BLaER1 (cell line): Measurements from ENCODE around the gene PRMT1.

Experiments used
- H3K27ac ChIP-seq: shearing (Covaris generic); formaldehyde crosslinking; 2 replicates; pipeline ENCODE4 v1.8.1; 2022
- H3K27me3 ChIP-seq: shearing (Covaris generic); formaldehyde crosslinking; 2 replicates; pipeline ENCODE4 v1.8.1; 2022
- H3K36me3 ChIP-seq: shearing (Covaris generic); formaldehyde crosslinking; 2 replicates; pipeline ENCODE4 v1.8.1; 2022
- H3K4me1 ChIP-seq: shearing (Covaris generic); formaldehyde crosslinking; 2 replicates; pipeline ENCODE4 v1.8.1; 2022
- H3K4me2 ChIP-seq: shearing (Covaris generic); formaldehyde crosslinking; 2 replicates; pipeline ENCODE4 v1.8.1; 2022
- H3K4me3 ChIP-seq: shearing (Covaris generic); formaldehyde crosslinking; 2 replicates; pipeline ENCODE4 v1.8.1; 2022
- H3K9ac ChIP-seq: shearing (Covaris generic); formaldehyde crosslinking; 2 replicates; pipeline ENCODE4 v1.8.1; 2022
- H3K9me3 ChIP-seq: shearing (Covaris generic); formaldehyde crosslinking; 2 replicates; pipeline ENCODE4 v1.8.1; 2022
- H4K20me1 ChIP-seq: shearing (Covaris generic); formaldehyde crosslinking; 2 replicates; pipeline ENCODE4 v1.8.1; 2022
- Cebpa-rat ChIP-seq: shearing (Covaris generic); IDR thresholded peaks from 2 replicates; pipeline ENCODE4 v1.8.1; 2022

Gene PRMT1

DNA sequence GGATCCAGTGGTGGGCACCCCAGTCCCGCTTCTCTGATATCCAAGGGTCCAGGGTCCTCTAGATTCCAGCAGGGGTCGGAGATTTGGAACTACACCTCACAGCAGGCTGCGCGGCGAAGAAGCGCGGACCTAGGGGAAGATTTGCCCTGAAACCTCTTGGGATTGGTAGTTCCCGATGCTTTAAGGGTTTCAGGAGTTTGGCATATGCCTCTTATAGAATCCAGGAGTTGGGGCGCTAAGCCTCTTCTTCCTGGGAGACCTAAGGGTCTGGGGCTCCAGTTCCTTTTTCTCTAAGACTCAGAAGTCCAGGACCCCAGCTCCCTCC is 11.0 kb upstream of the PRMT1 start:
- Histone ChIP-seq H3K9ac (peak overlapping the region; percentile 93), H3K27me3 (no peaks in the 10 kb centered on the region), H3K36me3 (peaks cover 61% of the 10 kb centered on the region), H3K4me2 (peak overlapping the region; percentile 99), H4K20me1 (peaks cover 40% of the 10 kb centered on the region), H3K27ac (peak overlapping the region; percentile 82), H3K4me3 (peak overlapping the region; percentile 72), H3K9me3 (no peaks in the 10 kb centered on the region), H3K4me1 (peaks cover 27% of the 10 kb centered on the region)
- no peak for TF ChIP-seq Cebpa-rat

DNA sequence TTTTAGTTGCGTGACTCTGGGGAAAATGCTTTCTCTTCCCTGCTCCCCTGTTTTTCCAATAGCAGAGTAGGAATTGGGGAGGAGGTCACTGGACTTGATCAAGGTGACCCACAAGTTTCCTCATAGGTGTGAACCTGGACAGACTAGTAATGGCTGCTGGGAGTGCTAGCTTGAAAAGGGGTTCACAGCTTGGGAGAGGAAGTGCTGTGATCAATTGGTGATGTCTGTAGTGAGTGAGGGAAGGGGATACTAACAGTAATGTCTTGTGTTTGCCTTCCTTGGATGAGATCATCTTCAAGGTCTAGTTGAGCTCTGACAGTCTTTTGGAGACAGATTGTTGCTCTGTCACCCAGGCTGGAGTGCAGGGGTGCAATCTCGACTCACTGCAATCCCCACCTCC is 9.6 kb upstream of the PRMT1 start:
- Histone ChIP-seq H3K9me3 (no peaks in the 10 kb centered on the region), H3K4me3 (no peak overlapping the region), H3K4me1 (peaks cover 38% of the 10 kb centered on the region), H3K27ac (no peak overlapping the region), H4K20me1 (peaks cover 26% of the 10 kb centered on the region), H3K4me2 (peak overlapping the region; percentile 99), H3K36me3 (peaks cover 54% of the 10 kb centered on the region), H3K27me3 (no peaks in the 10 kb centered on the region), H3K9ac (peak overlapping the region; percentile 93; the same call in 1 of the 2 replicates)
- TF ChIP-seq Cebpa-rat = no peak

DNA sequence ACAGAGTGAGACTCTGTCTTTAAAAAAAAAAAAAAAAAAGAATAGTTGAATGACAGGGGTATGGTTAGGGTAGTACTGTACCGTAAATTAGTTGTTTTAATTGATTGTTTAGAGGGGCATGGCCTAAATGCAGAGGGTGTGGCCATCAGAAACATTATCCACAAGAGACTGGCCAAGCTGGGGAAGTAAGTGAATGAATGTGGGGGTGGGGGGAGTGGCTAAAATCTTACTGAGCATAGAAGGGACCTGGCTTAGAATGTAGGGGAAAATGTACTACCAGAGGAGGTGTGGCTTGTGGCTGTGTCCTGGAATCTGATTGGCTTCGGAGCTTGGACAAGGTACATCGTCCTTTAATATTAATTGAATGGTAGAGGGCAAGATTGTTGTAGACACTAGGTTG is 7.6 kb upstream of the PRMT1 start:
- peaks cover 53% of the 10 kb centered on the region for H3K36me3 ChIP-seq
- TF ChIP-seq Cebpa-rat = no peak

DNA sequence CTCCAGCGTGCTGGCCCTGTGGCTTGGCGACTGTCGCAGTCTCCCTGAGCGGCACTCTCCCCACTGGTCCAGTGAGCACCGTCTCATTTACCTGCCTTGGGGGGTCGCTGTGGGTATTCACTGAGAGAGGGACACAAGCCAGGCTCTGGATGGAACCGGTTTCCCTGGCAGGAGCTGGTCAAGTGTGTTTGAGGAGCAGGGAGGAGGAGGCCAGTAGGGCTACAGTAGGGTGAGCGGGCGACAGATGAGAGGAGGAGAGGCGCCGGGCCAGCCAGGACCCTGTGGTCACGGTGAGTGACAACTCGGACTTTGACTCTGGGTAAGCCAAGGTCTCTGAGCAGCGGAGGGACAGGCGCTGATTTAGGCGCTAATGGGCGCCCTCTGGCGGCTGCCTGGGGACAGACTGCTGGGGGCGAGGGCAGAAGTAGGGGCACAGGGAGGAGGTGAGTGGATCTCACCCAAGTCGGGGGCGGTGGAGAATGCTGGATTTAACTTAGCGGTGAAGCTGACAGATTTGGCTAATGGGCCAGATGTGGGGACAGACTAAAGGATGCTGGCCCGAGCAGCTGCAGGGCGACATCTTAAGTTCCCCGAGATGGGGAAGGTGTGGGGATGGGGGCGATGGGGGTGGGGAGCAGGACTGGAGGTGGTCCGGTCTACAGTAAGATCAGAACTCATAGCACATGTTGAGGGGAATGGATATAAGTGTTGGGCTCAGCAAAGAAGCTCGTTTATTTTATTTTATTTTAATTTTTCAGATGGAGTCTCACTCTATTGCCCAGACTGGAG is 4.7 kb upstream of the PRMT1 start:
- Histone ChIP-seq H3K4me2 (peak overlapping the region; percentile 54), H3K4me1 (peaks cover 44% of the 10 kb centered on the region), H3K27ac (peak overlapping the region; percentile 51; the same call in 1 of the 2 replicates), H3K9me3 (no peaks in the 10 kb centered on the region), H3K36me3 (peaks cover 50% of the 10 kb centered on the region), H3K27me3 (no peaks in the 10 kb centered on the region), H3K4me3 (no peak overlapping the region), H4K20me1 (no peaks in the 10 kb centered on the region), H3K9ac (peak overlapping the region; percentile 51; the same call in 1 of the 2 replicates)
- no peak for TF ChIP-seq Cebpa-rat

More for the DNA sequence above, 7.6 kb upstream of the PRMT1 start:
- Histone ChIP-seq H3K4me2 (no peak overlapping the region), H4K20me1 (peaks cover 8% of the 10 kb centered on the region), H3K4me1 (peaks cover 39% of the 10 kb centered on the region), H3K9ac (no peak overlapping the region), H3K27ac (no peak overlapping the region), H3K9me3 (no peaks in the 10 kb centered on the region), H3K27me3 (no peaks in the 10 kb centered on the region), H3K4me3 (no peak overlapping the region)

DNA sequence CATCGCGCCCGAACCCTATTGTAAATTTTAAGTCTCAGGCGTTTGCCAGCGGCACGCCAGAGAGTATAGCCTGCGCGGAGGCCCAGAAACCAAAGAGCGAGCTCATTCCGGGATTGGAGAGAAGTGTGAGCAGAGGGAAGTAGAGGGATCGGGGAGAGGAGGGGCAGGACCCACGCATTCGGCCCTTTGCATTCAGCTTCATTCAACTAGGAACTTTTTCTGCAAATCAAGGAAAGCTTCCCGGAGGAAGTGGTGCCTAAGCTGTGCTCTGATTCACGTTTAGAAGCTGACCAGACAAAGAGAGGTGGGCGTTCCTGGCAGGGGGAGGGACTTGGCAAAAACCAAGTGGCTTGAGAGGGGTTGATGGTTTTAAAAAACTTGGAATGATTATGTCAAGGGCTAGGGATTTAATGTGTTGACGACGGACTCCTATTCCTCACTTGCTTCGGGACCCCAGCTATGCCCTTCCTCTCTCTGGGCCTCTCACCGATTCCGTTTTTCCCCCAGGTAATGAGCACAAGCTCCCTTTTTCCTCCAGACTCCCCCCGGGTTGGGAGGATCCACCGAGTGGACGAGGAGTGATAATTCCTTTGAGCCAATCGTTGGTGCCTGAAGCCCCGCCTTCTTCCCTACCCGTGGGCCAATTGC is 811 bp upstream of the PRMT1 start:
- peak overlapping the region; percentile 97 for H3K9ac ChIP-seq
- H3K4me3 ChIP-seq = peak overlapping the region; percentile 63
- no peak for TF ChIP-seq Cebpa-rat
- peaks cover 20% of the 10 kb centered on the region for H3K36me3 ChIP-seq
- peak overlapping the region; percentile 73 for H3K4me2 ChIP-seq
- H3K27me3 ChIP-seq = no peaks in the 10 kb centered on the region
- H3K9me3 ChIP-seq = no peaks in the 10 kb centered on the region
- H4K20me1 ChIP-seq = peaks cover 37% of the 10 kb centered on the region
- H3K27ac ChIP-seq = peak overlapping the region; percentile 100
- H3K4me1 ChIP-seq = peaks cover 73% of the 10 kb centered on the region

DNA sequence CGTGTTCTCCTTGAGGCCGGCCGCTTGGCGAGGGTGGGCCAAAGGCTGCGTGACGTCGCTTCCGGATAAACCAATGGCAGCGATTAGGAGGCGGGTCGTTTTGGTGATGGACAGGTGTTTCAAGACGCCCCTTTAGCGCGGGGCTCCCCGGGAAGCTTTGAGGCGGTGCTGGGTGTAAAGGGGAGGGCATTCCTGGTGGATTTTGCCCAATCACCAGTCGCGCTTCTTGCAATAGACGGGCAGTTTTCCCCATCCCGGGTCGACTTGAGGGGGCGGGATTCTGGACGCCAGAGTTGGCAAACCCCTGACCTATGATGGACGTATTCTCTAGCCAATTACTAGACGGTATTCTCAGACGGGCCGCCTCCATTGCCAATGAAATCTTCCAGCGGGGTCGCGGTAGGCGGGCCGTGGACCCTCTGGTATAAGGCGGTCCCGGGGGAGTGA is 264 bp upstream of the PRMT1 start:
- H3K4me2 ChIP-seq = peak overlapping the region; percentile 97; the same call in 1 of the 2 replicates
- peak overlapping the region; percentile 100 for H3K9ac ChIP-seq
- H3K27ac ChIP-seq = peak overlapping the region; percentile 100
- peak; percentile 27; the same call in 1 of the 2 replicates for TF ChIP-seq Cebpa-rat
- H3K36me3 ChIP-seq = peaks cover 20% of the 10 kb centered on the region
- no peaks in the 10 kb centered on the region for H3K27me3 ChIP-seq
- peaks cover 43% of the 10 kb centered on the region for H4K20me1 ChIP-seq
- H3K9me3 ChIP-seq = no peaks in the 10 kb centered on the region
- peak overlapping the region; percentile 99 for H3K4me3 ChIP-seq
- peaks cover 68% of the 10 kb centered on the region for H3K4me1 ChIP-seq

DNA sequence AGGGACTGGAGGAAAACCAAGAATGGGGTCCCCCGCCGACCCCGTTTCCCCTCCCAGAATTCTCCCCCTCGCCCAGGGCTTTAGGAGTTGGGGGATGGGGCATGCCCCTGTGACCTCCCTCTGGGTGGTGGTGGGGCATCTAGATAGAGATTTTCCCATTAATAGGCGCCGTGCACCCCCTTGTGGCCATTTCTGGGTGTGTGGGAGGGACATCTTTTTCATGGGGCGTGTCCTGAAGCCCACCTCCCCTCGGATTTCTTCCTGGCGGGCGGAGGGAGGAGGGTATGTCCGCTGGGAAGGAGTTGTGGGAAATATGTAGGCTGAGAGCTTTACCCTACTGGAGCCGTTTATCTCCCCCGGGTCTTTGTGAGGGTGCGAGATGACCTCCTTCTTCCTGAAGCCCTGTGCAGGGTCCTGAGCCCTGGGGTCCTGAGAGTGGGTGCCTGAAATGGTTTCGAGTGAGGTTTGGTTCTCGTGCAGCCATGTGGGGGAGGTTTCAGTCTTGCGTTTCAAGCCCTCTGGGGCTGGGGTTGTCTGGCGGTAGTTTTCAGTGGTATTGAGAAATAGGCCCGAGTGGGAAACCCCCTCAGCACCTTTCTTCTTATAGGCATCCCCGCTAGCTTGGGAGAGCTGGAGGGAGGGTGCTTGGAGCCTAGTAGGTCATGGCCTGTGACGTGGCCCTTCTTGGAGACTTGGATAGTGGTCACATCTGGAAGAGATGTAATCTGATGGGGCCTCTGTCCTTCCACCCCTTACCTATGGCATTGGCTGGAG is 1.0 kb downstream of the PRMT1 start:
- Histone ChIP-seq H4K20me1 (peaks cover 55% of the 10 kb centered on the region), H3K4me2 (peak overlapping the region; percentile 97), H3K27me3 (no peaks in the 10 kb centered on the region), H3K4me3 (peak overlapping the region; percentile 99), H3K27ac (peak overlapping the region; percentile 100), H3K9ac (peak overlapping the region; percentile 100), H3K36me3 (peaks cover 28% of the 10 kb centered on the region), H3K9me3 (no peaks in the 10 kb centered on the region), H3K4me1 (peaks cover 62% of the 10 kb centered on the region)
- TF ChIP-seq Cebpa-rat = peak; percentile 83

DNA sequence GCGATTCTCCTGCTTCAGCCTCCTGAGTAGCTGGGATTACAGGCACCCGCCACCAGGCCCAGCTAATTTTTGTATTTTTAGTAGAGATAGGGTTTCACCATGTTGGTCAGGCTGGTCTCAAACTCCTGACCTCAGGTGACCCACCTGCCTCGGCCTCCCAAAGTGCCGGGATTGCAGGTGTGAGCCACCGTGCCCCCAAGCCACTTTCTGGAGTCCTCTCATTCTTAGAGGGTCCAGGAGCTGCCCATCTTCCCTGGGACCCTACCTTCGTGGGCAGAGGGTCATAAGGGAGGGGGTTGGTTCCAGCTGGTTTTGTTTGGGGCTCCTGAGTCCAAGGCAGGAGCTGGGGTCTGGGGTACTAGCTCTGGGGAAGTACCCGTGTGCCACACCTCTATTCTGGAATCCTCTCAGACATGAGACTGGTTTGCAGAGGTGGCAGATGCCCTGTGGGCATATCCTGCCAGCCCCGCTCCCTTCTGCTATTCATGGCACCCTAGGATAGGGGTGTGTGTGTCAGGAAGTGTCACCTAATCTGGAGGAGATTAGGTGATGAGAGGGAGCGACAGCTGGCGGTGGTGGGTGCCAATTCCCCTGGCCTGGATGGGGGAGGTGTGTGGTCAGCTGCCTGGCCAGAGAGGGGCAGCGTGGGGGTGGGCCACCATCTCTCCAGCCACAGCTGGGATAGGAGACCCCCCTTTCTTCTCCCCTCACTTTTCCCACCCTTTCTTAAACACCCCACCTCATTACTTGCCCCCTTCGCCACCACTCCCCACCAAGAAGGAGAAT is 2.1 kb downstream of the PRMT1 start:
- TF ChIP-seq Cebpa-rat = no peak
- Histone ChIP-seq H3K4me2 (peak overlapping the region; percentile 97), H3K36me3 (peaks cover 34% of the 10 kb centered on the region), H3K27ac (0 out of 2 replicates have a peak overlapping the region, but pooled peaks have one; percentile 18), H3K4me3 (peak overlapping the region; percentile 99; the same call in 1 of the 2 replicates), H3K27me3 (no peaks in the 10 kb centered on the region), H3K4me1 (peaks cover 52% of the 10 kb centered on the region), H3K9ac (0 out of 2 replicates have a peak overlapping the region, but pooled peaks have one; percentile 6), H3K9me3 (no peaks in the 10 kb centered on the region), H4K20me1 (peaks cover 66% of the 10 kb centered on the region)
